GM12878 (cell line): ENCODE data around the gene SPATA46. TPM values are rescaled to one million over a fixed set of nuclear protein-coding genes. Genes with fewer than 3 reads are reported as not detected.

Experiments used
- ATAC-seq: fragments of 200-7000 bp; cut with Tn5 transposase; 3 replicates; pipeline ENCODE4 v1.9.1; 2020; ENCODE audit warnings: mild to moderate bottlenecking, moderate library complexity
- BruUV-seq: library from RNA; stranded (reverse); fragments of 400-500 nt; replicated peaks from 2 replicates; lab custom pipeline; 2021; lab: Mats Ljungman, UMichigan
- CTCF ChIA-PET: fragments of 300-600 bp; sonication (Branson Sonifier 250); formaldehyde crosslinking; extraction: SDS; loops from one replicate; lab custom pipeline; 2021; ENCODE audit warnings: inconsistent platforms; lab: Yijun Ruan, JAX
- POLR2A ChIA-PET: fragments of 350-600 bp; formaldehyde crosslinking; extraction: SDS; loops from one replicate; lab custom pipeline; 2021; ENCODE audit warnings: inconsistent platforms; lab: Charles Lee
- RAD21 ChIA-PET: fragments of 300-600 bp; sonication (Branson Sonifier 250); formaldehyde crosslinking; loops from one replicate; lab custom pipeline; 2023; ENCODE audit warnings: antibody characterized with exemption; ENCODE audit not compliant: unreplicated experiment; lab: Charles Lee
- SMC1A ChIA-PET: fragments of 300-600 bp; sonication (Branson Sonifier 250); formaldehyde crosslinking; loops from one replicate; lab custom pipeline; 2023; ENCODE audit not compliant: unreplicated experiment, uncharacterized antibody; lab: Charles Lee
- DNase-seq: peaks from one replicate; pipeline ENCODE4 v3.0.0-alpha.2; 2011; ENCODE audit warnings: low read depth, low spot score
- FAIRE-seq: peaks from 3 replicates; lab custom pipeline; 2011; peaks lifted over from hg19 to GRCh38; lab: Jason Lieb, UNC
- H2AFZ ChIP-seq: 2 replicates; pipeline ENCODE4 v1.6.0; 2011; ENCODE audit warnings: low read depth, low read length, control low read depth; ENCODE audit not compliant: control insufficient read depth
- H3K27ac ChIP-seq: 2 replicates; pipeline ENCODE4 v1.5.1; 2011; ENCODE audit warnings: control low read depth; ENCODE audit not compliant: control insufficient read depth, insufficient read depth
- H3K27me3 ChIP-seq, 2 experiments: replicated peaks in 1 of 2; 2 replicates each; pipeline versions ENCODE4 v1.6.0 to v1.6.1; 2011; ENCODE audit warnings: low read length in 1 of 2; ENCODE audit not compliant: control insufficient read depth in 2 of 2, insufficient read depth in 2 of 2
- H3K36me3 ChIP-seq, 2 experiments: 2 replicates each; pipeline ENCODE4 v1.5.1; 2011; ENCODE audit warnings: low read length in 1 of 2; ENCODE audit not compliant: control insufficient read depth in 2 of 2, insufficient read depth in 2 of 2
- H3K4me1 ChIP-seq: 2 replicates; pipeline ENCODE4 v1.6.1; 2011; ENCODE audit warnings: mild to moderate bottlenecking, low read length, moderate library complexity, mixed read lengths; ENCODE audit not compliant: control insufficient read depth, insufficient read depth
- H3K4me2 ChIP-seq: 2 replicates; pipeline ENCODE4 v1.6.0; 2011; ENCODE audit warnings: control low read depth; ENCODE audit not compliant: control insufficient read depth, insufficient read depth
- H3K4me3 ChIP-seq: fragments of 200-600 bp; sonication (generic); 2 replicates; pipeline ENCODE4 v1.5.1; 2016
- H3K79me2 ChIP-seq: 2 replicates; pipeline ENCODE4 v1.6.0; 2011; ENCODE audit warnings: low read length; ENCODE audit not compliant: control insufficient read depth, insufficient read depth
- H3K9ac ChIP-seq: 2 replicates; pipeline ENCODE4 v1.8.0; 2011; ENCODE audit warnings: low read length, control low read depth, mixed read lengths; ENCODE audit not compliant: control insufficient read depth, insufficient read depth
- H3K9me3 ChIP-seq: replicated peaks from 3 replicates; pipeline ENCODE4 v1.5.1; 2011; ENCODE audit warnings: mild to moderate bottlenecking, low read length; ENCODE audit not compliant: control insufficient read depth, insufficient read depth
- H4K20me1 ChIP-seq: 2 replicates; pipeline ENCODE4 v1.6.0; 2011; ENCODE audit not compliant: control insufficient read depth, insufficient read depth
- BCL11A ChIP-seq: IDR thresholded peaks from 2 replicates; pipeline ENCODE4 v1.6.1; 2011; ENCODE audit warnings: low read depth, low read length
- BHLHE40 ChIP-seq, 2 experiments: fragments of 450-650 bp in 1 of 2; IDR thresholded peaks; 2 replicates each; pipeline ENCODE4 v1.6.1; 2011 to 2017; ENCODE audit warnings: low read depth in 2 of 2, borderline replicate concordance in 1 of 2, improper control_type of control experiment in 1 of 2, low read length in 1 of 2, mild to moderate bottlenecking in 1 of 2
- CBX5 ChIP-seq: sonication (generic); IDR thresholded peaks from 2 replicates; pipeline ENCODE4 v1.6.1; 2016; ENCODE audit warnings: low read depth, moderate library complexity, mild to moderate bottlenecking, inconsistent platforms
- CREM ChIP-seq: IDR thresholded peaks from 2 replicates; pipeline ENCODE4 v1.6.1; 2014; ENCODE audit warnings: antibody characterized with exemption, low read depth
- IRF5 ChIP-seq: fragments of 450-650 bp; IDR thresholded peaks from 2 replicates; pipeline ENCODE4 v1.6.1; 2017; ENCODE audit warnings: borderline replicate concordance
- JUNB ChIP-seq: IDR thresholded peaks from 2 replicates; pipeline ENCODE4 v1.6.1; 2016; ENCODE audit warnings: antibody characterized with exemption, mild to moderate bottlenecking
- NR2C2 ChIP-seq: IDR thresholded peaks from 2 replicates; pipeline ENCODE4 v1.6.1; 2011; ENCODE audit warnings: borderline replicate concordance, low read depth; ENCODE audit not compliant: control insufficient read depth, insufficient read length
- RELB ChIP-seq: fragments of 450-650 bp; IDR thresholded peaks from 2 replicates; pipeline ENCODE4 v1.6.1; 2017; ENCODE audit warnings: low read depth, mild to moderate bottlenecking, moderate library complexity
- ZBTB11 ChIP-seq: fragments of 450-650 bp; formaldehyde crosslinking; IDR thresholded peaks from 2 replicates; pipeline ENCODE4 v1.5.0; 2022; ENCODE audit warnings: mild to moderate bottlenecking, missing genetic modification characterization
- WGBS: methylation state at CpG from one replicate; pipeline ENCODE4 v1.1.6; 2016; ENCODE audit warnings: low lambda C conversion rate; ENCODE audit not compliant: insufficient replicate concordance, insufficient coverage; ENCODE audit errors: missing lambda C conversion rate; 5-methylcytosine and 5-hydroxymethylcytosine counted together
- in situ Hi-C: fragments of 300-500 bp; cut with MboI; formaldehyde crosslinking; loops from 9 replicates; pipeline ENCODE4 v1.14.3; 2018; ENCODE audit warnings: mixed read lengths
- intact Hi-C: fragments of 100-400 bp; cut with micrococcal nuclease; formaldehyde crosslinking; loops from one replicate; pipeline ENCODE4 v1.14.2; 2022; ENCODE audit not compliant: unreplicated experiment
- polyA plus RNA-seq, 11 experiments: library from polyadenylated mRNA; depleted of rRNA in 4 of 11; unstranded in 6 of 11; stranded (reverse) in 5 of 11; fragments of >200 nt; fragmentation: Nextera tagmentation in 4 of 11; fragmentation: Illumina TruSeq in 1 of 11; extraction: Ambion mirVana in 4 of 11; extraction: Trizol in 1 of 11; gene quantifications; 1 replicate in 1 of 11; 2 replicates in 10 of 11; pipeline versions ENCODE4 v1.2.1 to v1.2.3, GENCODE V29; 2011 to 2016; ENCODE audit warnings: inconsistent platforms in 2 of 11, missing spikeins in 2 of 11, low read depth in 1 of 11
- total RNA-seq, 4 experiments: library from RNA; depleted of rRNA in 3 of 4; stranded (reverse); fragments of >200 nt in 3 of 4; fragmentation: Illumina TruSeq in 1 of 4; extraction: Trizol in 1 of 4; gene quantifications; 2 replicates each; pipeline versions ENCODE4 v1.2.1 to v1.2.3, GENCODE V29; 2013 to 2021

Gene SPATA46
- total and polyA plus RNA-seq, 10 of the 15 experiments (the other 5 are each of a cell fraction or from before 2014, with no cell fraction given) = not detected

- no peak overlapping the region for H3K27ac ChIP-seq
- no peaks in the 10 kb centered on the region for H3K9me3 ChIP-seq
- in situ Hi-C loops = no loop called here
- no peak for DNase-seq
- H3K4me1 ChIP-seq = no peaks in the 10 kb centered on the region
- SMC1A ChIA-PET = no interaction called here
- no peaks in the 10 kb centered on the region for H3K79me2 ChIP-seq
- no peak overlapping the region for H3K9ac ChIP-seq
- no peak overlapping the region for H3K4me3 ChIP-seq
- no peaks in the 10 kb centered on the region for H4K20me1 ChIP-seq
- H3K4me2 ChIP-seq = no peak overlapping the region
- 15% methylated on average over 11 of the region's 11 CpGs for WGBS
- no peak for TF ChIP-seq BHLHE40 (IDR thresholded peaks at IDR 0.05; ENCODE audit: borderline replicate concordance in 1 of 2, low read depth in 2 of 2, low read length in 1 of 2)
- no peak for TF ChIP-seq IRF5
- no peak for TF ChIP-seq CBX5
- TF ChIP-seq, all 136 proteins: peak for 0
- Histone ChIP-seq H2AFZ (no peak overlapping the region), H3K36me3 (no peaks in the 10 kb centered on the region), H3K27me3 (peaks cover 0 to 2% of the 10 kb centered on the region in 2 experiments; a peak in 2 of 4 replicates)
- no TSS peak for BruUV-seq
- FAIRE-seq (no peak), ATAC-seq (no peak)
- intact Hi-C loops = no loop called here
- RAD21 ChIA-PET = no interaction called here
- CTCF ChIA-PET = interaction anchor here (1.1 to 3.3 kb wide), 4 partner anchors 8 to 41 kb away, joined by 3 to 14 read pairs (median 4); no protein-coding TSS in a partner anchor
- POLR2A ChIA-PET = no interaction called here
These were observed 26.9 kb downstream of the SPATA46 start for GRCh38 chr1:162349635-162350330.

GRCh38 chr1:162347281-162347680, 29.4 kb downstream of the SPATA46 start:
- intact Hi-C loops (no loop called here), in situ Hi-C loops (no loop called here)
- POLR2A ChIA-PET = no interaction called here
- ATAC-seq (no peak), DNase-seq (no peak), FAIRE-seq (no peak)
- no peak overlapping the region for H3K27ac ChIP-seq
- H3K4me2 ChIP-seq = no peak overlapping the region
- no peak overlapping the region for H3K4me3 ChIP-seq
- SMC1A ChIA-PET = interaction anchor here (1.5 kb wide), 1 partner anchor 10 kb away, joined by 5 read pairs; no protein-coding TSS in a partner anchor
- H3K9ac ChIP-seq = no peak overlapping the region
- H3K79me2 ChIP-seq = no peaks in the 10 kb centered on the region
- WGBS = 61% methylated on average over 3 of the region's 3 CpGs
- no peaks in the 10 kb centered on the region for H3K4me1 ChIP-seq
- H3K9me3 ChIP-seq = no peaks in the 10 kb centered on the region
- no TSS peak for BruUV-seq
- no peak overlapping the region for H2AFZ ChIP-seq
- H3K36me3 ChIP-seq = no peaks in the 10 kb centered on the region
- H3K27me3 ChIP-seq = peaks cover 0 to 2% of the 10 kb centered on the region in 2 experiments; a peak in 2 of 4 replicates
- RAD21 ChIA-PET = no interaction called here
- CTCF ChIA-PET = interaction anchor here (1.0 to 3.3 kb wide), 2 partner anchors 10 to 44 kb away, joined by 3 to 14 read pairs; no protein-coding TSS in a partner anchor
- H4K20me1 ChIP-seq = no peaks in the 10 kb centered on the region
- no peak for TF ChIP-seq ZBTB11 (CRISPR knock-in tag)
- no peak for TF ChIP-seq CREM
- TF ChIP-seq RELB = no peak
- TF ChIP-seq BCL11A = no peak
- TF ChIP-seq NR2C2 = no peak
- no peak for TF ChIP-seq JUNB
